Activated CD8-positive, alpha-beta memory T cell treated with anti-CD3 and anti-CD28 coated beads, Interleukin-2, amount 50 U/mL, for 4 hours (primary cell): ENCODE data around the gene CHD1L.
"Not testable (repeated sequence)": the region's sequence is repeated elsewhere in the genome, so short reads cannot be mapped to it uniquely, and the experiment has no call there.

ENCODE experiments used
- DNase-seq: peaks from one replicate; pipeline ENCODE4 v3.0.0-alpha.2; 2020

Gene CHD1L

GRCh38 chr1:147272042-147272441 lies 29.6 kb downstream of the CHD1L start:
- no peak for DNase-seq

- no peak for DNase-seq
Observed at GRCh38 chr1:147273409-147274336, 31.2 kb downstream of the CHD1L start.

GRCh38 chr1:147281950-147282349 lies 39.5 kb downstream of the CHD1L start:
- no peak for DNase-seq

GRCh38 chr1:147283011-147283410 lies 40.5 kb downstream of the CHD1L start:
- DNase-seq = no peak

- no peak for DNase-seq
Observed at GRCh38 chr1:147287133-147287865, 44.8 kb downstream of the CHD1L start.

GRCh38 chr1:147292012-147292411 lies 49.5 kb downstream of the CHD1L start:
- DNase-seq = no peak

GRCh38 chr1:147292631-147293251 lies 50.3 kb downstream of the CHD1L start:
- DNase-seq = no peak

GRCh38 chr1:147297438-147297837 lies 55.0 kb downstream of the CHD1L start:
- no peak for DNase-seq

- not testable (repeated sequence) for DNase-seq
Observed at GRCh38 chr1:147305803-147306202, 63.3 kb downstream of the CHD1L start.

- DNase-seq = no peak
Observed at GRCh38 chr1:147316968-147317367, 74.5 kb downstream of the CHD1L start.

GRCh38 chr1:147326933-147327687 lies 84.6 kb downstream of the CHD1L start:
- DNase-seq = not testable (repeated sequence)

- DNase-seq = no peak
Observed at GRCh38 chr1:147334292-147334691, 91.8 kb downstream of the CHD1L start.

GRCh38 chr1:147336291-147336690 lies 93.8 kb downstream of the CHD1L start:
- DNase-seq = no peak

- DNase-seq = no peak
Observed at GRCh38 chr1:147337040-147337630, 94.7 kb downstream of the CHD1L start.

- DNase-seq = no peak
Observed at GRCh38 chr1:147338571-147338970, 96.1 kb downstream of the CHD1L start.

- DNase-seq = no peak
Observed at GRCh38 chr1:147341246-147341645, 98.8 kb downstream of the CHD1L start.
